OCI-LY1 (cell line): Measurements from ENCODE around the gene ZNF555.

ENCODE experiments used
- H2AFZ ChIP-seq: fragments of 200-600 bp; sonication (generic), shearing (Covaris generic); 2 replicates; pipeline ENCODE4 v1.6.0; 2014; ENCODE audit warnings: antibody characterized with exemption, mild to moderate bottlenecking, low read length
- H3F3A ChIP-seq: fragments of 200-600 bp; sonication (generic), shearing (Covaris generic); 2 replicates; pipeline ENCODE4 v1.6.0; 2014; ENCODE audit warnings: mild to moderate bottlenecking, antibody characterized with exemption, low read length, moderate library complexity; ENCODE audit not compliant: insufficient read depth
- H3K27ac ChIP-seq: fragments of 200-600 bp; sonication (generic); 2 replicates; pipeline ENCODE4 v1.5.1; 2014; ENCODE audit warnings: low read length, mixed run types, mild to moderate bottlenecking, low read depth; ENCODE audit not compliant: poor library complexity, severe bottlenecking
- H3K27me3 ChIP-seq: fragments of 200-600 bp; sonication (generic); 2 replicates; pipeline ENCODE4 v1.6.0; 2014; ENCODE audit warnings: antibody characterized with exemption, mild to moderate bottlenecking, low read length, moderate library complexity; ENCODE audit not compliant: insufficient read depth
- H3K36me3 ChIP-seq: fragments of 200-600 bp; sonication (generic); 2 replicates; pipeline ENCODE4 v1.6.1; 2014; ENCODE audit warnings: mild to moderate bottlenecking, antibody characterized with exemption, low read length, moderate library complexity, mixed read lengths; ENCODE audit not compliant: insufficient read depth
- H3K4me1 ChIP-seq: fragments of 200-600 bp; sonication (generic); 2 replicates; pipeline ENCODE4 v1.5.1; 2014; ENCODE audit warnings: mild to moderate bottlenecking, low read length, moderate library complexity; ENCODE audit not compliant: insufficient read depth, severe bottlenecking
- H3K4me2 ChIP-seq: fragments of 200-600 bp; sonication (generic), shearing (Covaris generic); 2 replicates; pipeline ENCODE4 v1.6.1; 2014; ENCODE audit warnings: low read length
- H3K4me3 ChIP-seq: fragments of 200-600 bp; sonication (generic); 2 replicates; pipeline ENCODE4 v1.5.1; 2014; ENCODE audit warnings: low read length, low read depth, mild to moderate bottlenecking, mixed read lengths; ENCODE audit not compliant: poor library complexity, severe bottlenecking
- H3K79me2 ChIP-seq: fragments of 200-600 bp; shearing (Covaris generic); 2 replicates; pipeline ENCODE4 v1.6.1; 2016; ENCODE audit warnings: mixed run types, low read length, mixed read lengths; ENCODE audit not compliant: insufficient read depth
- H3K9ac ChIP-seq: fragments of 200-600 bp; sonication (generic), shearing (Covaris generic); 2 replicates; pipeline ENCODE4 v1.6.1; 2014; ENCODE audit warnings: mild to moderate bottlenecking, low read length, mixed read lengths
- H3K9me2 ChIP-seq: fragments of 200-600 bp; sonication (generic), shearing (Covaris generic); 2 replicates; pipeline ENCODE4 v1.6.1; 2014; ENCODE audit warnings: low read depth, mild to moderate bottlenecking, low read length, mixed read lengths
- H3K9me3 ChIP-seq: fragments of 200-600 bp; shearing (Covaris generic); 2 replicates; pipeline ENCODE4 v1.6.1; 2014; ENCODE audit warnings: low read length, mixed read lengths
- H4K20me1 ChIP-seq: fragments of 200-600 bp; sonication (generic), shearing (Covaris generic); 2 replicates; pipeline ENCODE4 v1.6.0; 2016; ENCODE audit warnings: mild to moderate bottlenecking, low read length; ENCODE audit not compliant: insufficient read depth
- EZH2 ChIP-seq: fragments of 200-600 bp; sonication (generic), shearing (Covaris generic); IDR thresholded peaks from 2 replicates; pipeline ENCODE4 v1.8.0; 2017; ENCODE audit warnings: borderline replicate concordance, mixed run types, mild to moderate bottlenecking, antibody characterized with exemption, low read length, moderate library complexity, mixed read lengths
- TF ChIP-seq, protein P1 (sequence below): fragments of 200-600 bp; sonication (generic), shearing (Covaris generic); IDR thresholded peaks from 2 replicates; pipeline ENCODE4 v1.5.1; 2017; ENCODE audit warnings: mild to moderate bottlenecking, antibody characterized with exemption, low read length, moderate library complexity, mixed read lengths

The ZNF555 gene

DNA sequence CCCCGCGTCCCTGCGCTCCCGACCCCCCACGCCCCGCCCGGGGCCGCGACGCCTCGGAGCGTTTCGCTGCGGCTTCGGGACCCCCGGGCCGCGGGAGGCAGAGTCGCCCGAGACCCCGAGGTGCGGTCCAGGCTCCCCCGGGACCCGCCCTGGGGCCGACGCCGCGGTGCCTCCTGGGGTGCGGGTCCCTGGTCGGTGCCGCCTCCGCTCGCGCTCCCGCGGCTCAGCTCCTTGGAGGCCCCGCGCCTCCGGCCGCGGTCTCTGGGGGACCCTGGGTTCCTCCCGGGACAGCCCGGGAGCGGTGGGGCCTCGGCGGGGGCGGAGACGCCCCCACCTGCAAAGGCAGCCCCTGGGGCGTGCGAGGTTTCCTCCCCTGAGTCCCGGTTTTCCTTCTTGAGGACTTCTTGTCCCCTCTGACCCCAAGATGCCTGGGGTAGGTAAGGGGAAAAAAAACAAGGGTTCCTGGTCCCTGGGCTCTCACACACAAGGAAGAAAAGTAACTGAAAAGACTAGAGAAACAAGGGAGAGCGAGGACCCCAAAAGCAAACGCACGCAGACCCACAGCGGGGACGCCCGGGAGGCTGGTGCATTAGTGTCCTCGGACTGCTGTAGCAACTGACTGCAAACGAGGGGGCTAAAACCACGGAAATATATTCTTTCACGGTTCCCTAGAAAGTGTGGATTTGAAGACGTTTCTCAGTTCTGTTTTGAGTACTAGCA lies 740 bp downstream of the ZNF555 start:
- Histone ChIP-seq H3K36me3 (no peaks in the 10 kb centered on the region; the same call in 1 of the 2 replicates), H3K27ac (no peak overlapping the region), H3K9me3 (0 out of 2 replicates have a peak, but pooled peaks cover 3% of the 10 kb centered on the region), H3K4me2 (peak overlapping the region; percentile 67), H3K9me2 (no peaks in the 10 kb centered on the region), H3K27me3 (no peaks in the 10 kb centered on the region; the same call in 1 of the 2 replicates), H4K20me1 (no peaks in the 10 kb centered on the region), H2AFZ (no peak overlapping the region), H3K4me1 (peaks cover 6% of the 10 kb centered on the region), H3K9ac (peak overlapping the region; percentile 58; the same call in 1 of the 2 replicates), H3K4me3 (peak overlapping the region; percentile 67), H3F3A (no peaks in the 10 kb centered on the region), H3K79me2 (no peaks in the 10 kb centered on the region)
- TF ChIP-seq, protein P1, sequence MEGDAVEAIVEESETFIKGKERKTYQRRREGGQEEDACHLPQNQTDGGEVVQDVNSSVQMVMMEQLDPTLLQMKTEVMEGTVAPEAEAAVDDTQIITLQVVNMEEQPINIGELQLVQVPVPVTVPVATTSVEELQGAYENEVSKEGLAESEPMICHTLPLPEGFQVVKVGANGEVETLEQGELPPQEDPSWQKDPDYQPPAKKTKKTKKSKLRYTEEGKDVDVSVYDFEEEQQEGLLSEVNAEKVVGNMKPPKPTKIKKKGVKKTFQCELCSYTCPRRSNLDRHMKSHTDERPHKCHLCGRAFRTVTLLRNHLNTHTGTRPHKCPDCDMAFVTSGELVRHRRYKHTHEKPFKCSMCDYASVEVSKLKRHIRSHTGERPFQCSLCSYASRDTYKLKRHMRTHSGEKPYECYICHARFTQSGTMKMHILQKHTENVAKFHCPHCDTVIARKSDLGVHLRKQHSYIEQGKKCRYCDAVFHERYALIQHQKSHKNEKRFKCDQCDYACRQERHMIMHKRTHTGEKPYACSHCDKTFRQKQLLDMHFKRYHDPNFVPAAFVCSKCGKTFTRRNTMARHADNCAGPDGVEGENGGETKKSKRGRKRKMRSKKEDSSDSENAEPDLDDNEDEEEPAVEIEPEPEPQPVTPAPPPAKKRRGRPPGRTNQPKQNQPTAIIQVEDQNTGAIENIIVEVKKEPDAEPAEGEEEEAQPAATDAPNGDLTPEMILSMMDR, result no peak
- no peak for TF ChIP-seq EZH2

DNA sequence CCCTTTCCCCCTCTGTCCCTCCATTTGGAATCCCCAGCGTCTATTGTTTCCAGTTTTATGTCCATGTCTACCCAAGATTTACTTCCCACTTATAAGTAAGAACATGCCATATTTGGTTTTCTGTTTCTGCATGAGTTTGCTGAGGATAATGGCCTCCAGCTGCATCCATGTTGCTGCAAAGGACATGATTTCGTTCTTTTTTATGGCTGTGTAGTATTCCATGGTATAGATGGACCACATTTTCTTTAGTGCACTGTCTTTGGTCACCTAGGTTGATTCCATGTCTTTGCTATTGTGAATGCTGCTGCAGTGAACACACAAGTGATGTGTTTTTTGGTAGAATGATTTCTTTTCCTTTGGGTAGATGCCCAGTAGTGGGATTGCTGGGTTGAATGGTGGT lies 3.8 kb downstream of the ZNF555 start:
- Histone ChIP-seq H3K27me3 (no peaks in the 10 kb centered on the region; the same call in 1 of the 2 replicates), H3K36me3 (no peaks in the 10 kb centered on the region; the same call in 1 of the 2 replicates), H3F3A (no peaks in the 10 kb centered on the region), H3K27ac (no peak overlapping the region), H3K9me3 (0 out of 2 replicates have a peak, but pooled peaks cover 8% of the 10 kb centered on the region), H3K79me2 (no peaks in the 10 kb centered on the region), H3K9me2 (no peaks in the 10 kb centered on the region), H3K9ac (no peak overlapping the region), H3K4me3 (no peak overlapping the region), H4K20me1 (no peaks in the 10 kb centered on the region), H3K4me2 (no peak overlapping the region), H2AFZ (no peak overlapping the region), H3K4me1 (peaks cover 6% of the 10 kb centered on the region)
- TF ChIP-seq EZH2, result no peak
- TF ChIP-seq, protein P1, result no peak

DNA sequence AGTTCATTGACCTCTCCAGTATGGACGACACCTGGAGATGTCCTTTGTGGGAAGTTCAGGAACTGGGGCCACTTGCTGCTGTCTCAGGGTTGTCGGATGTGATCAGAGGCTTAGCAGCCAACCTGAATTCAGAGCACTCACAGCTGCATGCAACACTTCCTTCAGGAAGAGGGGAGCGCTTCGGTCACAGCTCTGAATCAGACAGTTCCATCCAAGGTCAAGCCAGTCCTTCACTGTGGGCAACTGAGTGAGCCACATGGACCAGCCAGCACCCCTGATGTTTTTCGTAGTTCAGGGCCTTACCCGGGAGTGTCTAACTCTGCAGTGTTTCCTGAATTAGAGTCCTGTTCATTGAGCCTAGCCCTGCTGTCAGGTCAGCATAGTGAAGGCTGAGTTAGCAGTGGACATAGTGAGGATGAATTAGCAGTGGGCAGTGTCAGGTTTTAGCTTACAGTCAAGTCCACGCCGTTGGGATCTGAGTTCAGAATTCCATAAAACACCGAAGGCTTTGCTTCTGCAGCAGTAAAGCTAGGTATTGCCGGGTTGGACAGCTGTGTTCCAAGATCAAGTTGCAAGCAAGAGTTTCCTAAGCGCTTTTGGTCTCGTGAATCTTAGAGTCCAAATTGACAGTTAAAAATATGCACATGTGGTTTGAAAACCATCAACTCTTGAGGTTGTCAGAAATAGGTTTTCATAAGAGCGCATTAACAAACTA lies 5.1 kb downstream of the ZNF555 start:
- Histone ChIP-seq H3K36me3 (peaks cover 2% of the 10 kb centered on the region), H3K9me3 (peaks cover 13% of the 10 kb centered on the region; the same call in 1 of the 2 replicates), H3K27me3 (no peaks in the 10 kb centered on the region; the same call in 1 of the 2 replicates)

More for the DNA sequence above, 5.1 kb downstream of the ZNF555 start:
- TF ChIP-seq EZH2, result no peak
- TF ChIP-seq, protein P1, result no peak
- H3F3A ChIP-seq, result no peaks in the 10 kb centered on the region
- H3K9me2 ChIP-seq, result no peaks in the 10 kb centered on the region
- H3K79me2 ChIP-seq, result no peaks in the 10 kb centered on the region
- no peaks in the 10 kb centered on the region for H4K20me1 ChIP-seq
- H3K4me1 ChIP-seq, result peaks cover 6% of the 10 kb centered on the region
- H3K9ac ChIP-seq, result no peak overlapping the region
- H2AFZ ChIP-seq, result no peak overlapping the region
- no peak overlapping the region for H3K4me2 ChIP-seq
- H3K27ac ChIP-seq, result no peak overlapping the region
- H3K4me3 ChIP-seq, result no peak overlapping the region
